ENCODE results near the gene CSF3R.
"Not testable (repeated sequence)": the region's sequence is repeated elsewhere in the genome, so short reads cannot be mapped to it uniquely, and the experiment has no call there.

The CSF3R gene

DNA sequence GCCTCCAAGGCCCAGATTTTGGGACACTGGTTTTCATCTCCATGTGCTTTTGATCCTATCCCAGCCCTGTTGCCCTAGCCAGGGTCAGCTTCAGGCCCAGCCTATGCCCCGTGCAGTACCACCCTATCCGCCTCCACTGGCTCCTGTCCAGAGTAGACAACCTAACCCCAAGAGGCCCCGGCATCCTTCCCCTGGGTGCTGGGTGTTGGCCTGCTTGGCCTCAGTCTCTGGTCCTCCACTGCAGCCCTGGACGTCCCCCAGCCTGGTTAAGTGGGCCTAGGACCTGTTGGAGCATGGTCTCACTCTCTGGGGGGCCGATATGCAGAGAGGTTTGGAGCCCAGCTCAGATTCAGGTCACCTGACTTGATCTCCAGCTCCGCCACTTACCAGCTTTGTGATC, 1.6 kb downstream of the CSF3R start:
- no peak for DNase-seq

DNA sequence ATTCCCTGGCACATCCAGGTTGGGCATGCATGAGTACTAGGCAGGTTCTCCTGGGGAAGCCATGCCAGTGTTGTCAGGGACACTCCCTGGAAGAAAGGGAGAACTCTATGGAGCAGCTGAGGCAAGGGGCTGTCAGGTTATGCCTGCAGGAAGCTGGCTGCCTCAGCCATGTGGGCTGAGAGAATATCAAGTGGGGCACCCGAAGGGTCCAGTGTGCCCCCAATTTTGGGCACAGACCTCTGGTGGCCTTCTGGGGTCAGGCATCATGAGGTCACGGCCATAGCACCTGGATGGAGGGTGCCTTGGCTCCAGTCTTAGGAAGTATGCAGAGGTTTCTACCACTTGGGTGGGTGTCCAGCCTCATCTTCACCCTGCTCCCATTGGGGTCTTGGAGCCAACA, 2.6 kb downstream of the CSF3R start:
- DNase-seq = no peak

DNA sequence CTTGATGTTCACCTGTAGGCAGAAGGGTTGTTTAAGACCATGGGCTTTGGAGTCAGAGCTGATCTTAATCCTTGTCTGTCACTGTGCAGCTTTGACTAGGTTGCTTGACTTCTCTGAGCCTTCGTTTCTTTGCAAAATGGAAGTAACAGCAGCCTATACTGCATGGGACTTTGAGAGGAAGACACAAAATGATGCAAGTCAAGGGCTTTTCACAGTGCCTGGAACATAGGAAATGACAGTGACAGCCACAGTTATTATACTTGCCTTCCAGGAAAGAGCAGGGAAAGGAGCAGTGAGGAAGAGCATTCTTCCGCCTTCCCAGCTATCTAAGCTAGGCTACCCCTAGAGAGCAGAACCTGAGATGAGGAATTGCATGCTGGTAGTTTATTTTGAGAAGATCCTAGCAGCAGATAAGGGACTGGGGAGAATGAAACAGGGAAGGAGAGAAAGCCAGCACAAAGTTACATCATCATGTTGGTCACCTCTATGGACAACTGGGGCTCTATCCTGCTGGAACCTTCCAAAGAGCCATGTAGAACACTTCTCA, 3.1 kb downstream of the CSF3R start:
- no peak for DNase-seq

DNA sequence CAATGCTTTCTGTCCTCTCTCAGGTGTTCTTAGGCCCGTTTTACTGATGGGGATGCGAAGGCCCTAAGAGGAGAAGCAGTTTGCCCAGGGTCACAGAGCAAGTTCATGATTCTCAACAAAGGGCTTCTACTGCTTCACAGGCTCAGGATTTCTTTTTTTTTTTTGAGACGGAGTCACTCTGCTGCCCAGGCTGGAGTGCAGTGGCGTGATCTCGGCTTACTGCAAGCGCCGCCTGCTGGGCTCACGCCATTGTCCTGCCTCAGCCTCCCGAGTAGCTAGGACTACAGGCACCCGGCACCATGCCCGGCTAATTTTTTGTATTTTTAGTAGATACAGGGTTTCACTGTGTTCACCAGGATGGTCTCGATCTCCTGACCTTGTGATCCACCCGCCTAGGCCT, 5.1 kb downstream of the CSF3R start:
- DNase-seq = not testable (repeated sequence)

DNA sequence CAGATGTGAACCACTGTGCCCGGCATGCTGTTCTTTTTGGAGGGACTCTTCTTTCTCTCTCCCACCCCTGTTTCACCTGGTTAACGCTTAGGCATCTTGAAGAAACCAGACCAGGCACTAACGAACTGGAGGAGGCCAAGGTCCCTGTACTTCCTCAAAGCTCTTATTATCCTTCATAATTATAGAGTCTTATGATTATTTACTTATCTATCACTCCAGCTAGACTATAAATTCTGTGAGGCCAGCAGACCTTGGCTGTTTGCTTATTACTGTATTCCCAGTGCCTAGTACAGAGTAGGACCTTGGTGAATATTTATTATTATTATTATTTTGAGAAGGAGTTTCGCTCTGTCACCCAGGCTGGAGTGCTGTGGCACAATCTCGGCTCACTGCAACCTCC, 5.8 kb downstream of the CSF3R start:
- no peak for DNase-seq

DNA sequence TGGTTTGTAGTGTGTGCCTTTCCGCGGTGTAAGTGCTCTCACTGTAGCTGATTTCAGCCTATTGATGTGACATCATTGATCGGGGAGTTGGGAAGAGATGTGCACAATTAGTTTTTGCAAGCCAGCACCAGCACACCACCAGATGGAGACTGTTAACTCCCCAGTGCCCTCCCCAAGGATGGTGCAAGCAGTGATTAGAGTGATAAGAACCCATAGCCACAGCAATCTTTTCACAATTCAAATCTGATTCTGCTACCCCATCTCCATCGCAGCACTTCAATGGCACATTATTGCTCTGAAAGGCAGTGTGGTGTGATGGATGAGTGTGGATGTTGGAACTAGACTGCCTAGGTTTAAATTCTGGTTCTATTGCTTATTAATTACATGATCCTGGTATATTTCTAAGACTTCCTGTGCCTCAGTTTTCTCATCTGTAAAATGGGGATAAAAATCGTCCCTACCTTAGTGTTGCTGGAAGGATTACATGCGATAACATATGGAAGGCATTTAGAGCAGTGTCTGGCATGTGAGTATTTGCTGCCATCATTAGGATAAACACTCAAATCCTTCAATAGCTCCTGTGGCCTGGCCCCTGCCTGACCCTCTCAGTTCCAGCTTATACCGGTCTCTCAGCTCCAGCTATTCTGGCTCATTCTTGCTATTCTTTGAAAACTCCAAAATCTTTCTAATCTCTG, 6.7 kb downstream of the CSF3R start:
- DNase-seq = no peak

DNA sequence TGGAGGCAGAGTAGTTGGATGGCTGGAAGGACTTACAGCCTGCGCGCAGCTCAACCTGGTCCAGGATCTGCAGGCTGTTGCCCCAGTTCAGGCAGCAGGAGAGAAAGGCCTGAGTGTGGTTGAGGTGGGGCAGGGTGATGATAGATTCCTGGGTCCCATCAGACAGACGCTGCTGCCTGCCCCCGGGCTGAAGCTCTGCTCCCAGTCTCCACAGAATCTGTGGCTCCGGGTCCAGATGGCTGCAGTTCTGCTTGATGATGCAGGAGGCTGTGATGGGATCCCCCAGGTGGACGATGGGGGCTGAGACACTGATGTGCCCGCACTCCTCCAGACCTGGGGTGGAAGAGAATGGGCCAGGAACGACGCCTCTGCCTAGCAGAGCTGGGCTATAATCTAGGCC, 7.4 kb downstream of the CSF3R start:
- no peak for DNase-seq

DNA sequence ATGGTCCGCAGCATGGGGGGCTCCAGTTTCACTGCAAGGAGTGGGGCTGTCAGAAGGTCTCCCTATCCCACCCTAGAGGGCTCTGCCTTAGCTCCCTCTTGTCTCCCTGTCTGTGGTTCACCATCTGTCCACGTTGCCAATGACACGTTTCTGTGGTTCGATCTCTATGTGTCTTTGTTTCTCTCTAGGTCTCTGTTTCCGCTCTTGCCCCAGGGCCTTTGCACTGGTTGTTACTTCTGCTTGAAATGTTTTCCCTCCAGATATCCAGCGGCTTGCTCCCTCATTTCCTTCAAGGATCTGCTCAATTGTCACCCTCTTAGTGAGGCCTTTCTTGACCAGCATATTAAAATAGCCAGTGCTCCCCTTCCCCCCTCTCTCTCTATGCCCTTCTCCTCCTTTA, 10.1 kb downstream of the CSF3R start:
- DNase-seq = no peak

DNA sequence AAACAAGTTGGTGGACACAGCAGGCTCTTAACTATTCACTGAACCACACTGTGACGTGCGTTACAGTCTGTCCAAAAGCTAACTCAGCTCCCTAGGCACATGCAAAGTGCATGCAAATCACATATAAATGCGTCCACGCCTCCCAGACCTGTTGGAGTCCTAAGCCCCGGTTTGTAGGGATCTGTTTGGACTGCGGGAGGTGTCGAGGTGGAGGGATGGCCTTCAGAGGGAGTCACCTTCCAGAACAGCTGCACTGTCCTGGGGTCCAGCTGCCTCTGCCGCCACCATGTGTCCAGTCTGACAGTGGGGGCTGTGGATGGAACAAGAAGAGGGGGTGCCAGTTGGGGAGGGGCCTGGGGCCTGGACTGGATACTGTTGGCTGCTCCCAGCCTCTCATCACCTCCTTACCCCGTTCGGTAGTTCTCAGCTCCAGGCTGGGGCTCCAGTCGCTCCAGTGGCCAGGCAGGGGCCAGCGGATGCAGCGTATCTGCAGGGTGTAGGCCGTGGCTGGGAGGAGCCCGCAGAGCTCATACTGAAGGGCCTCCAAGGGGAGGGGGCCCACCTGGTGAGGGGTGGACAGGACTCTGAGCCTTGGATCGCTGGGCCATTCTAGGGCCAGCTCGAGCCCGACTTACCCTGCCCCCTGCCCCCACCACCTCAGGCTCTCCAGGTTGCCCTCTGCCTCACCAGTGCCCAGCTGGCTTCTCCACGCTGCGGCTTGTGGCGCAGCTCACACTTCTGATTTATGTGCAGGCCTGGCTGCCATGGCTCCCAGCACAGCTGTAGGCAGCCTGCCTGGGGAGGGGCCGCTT, 10.7 kb downstream of the CSF3R start:
- DNase-seq = no peak

DNA sequence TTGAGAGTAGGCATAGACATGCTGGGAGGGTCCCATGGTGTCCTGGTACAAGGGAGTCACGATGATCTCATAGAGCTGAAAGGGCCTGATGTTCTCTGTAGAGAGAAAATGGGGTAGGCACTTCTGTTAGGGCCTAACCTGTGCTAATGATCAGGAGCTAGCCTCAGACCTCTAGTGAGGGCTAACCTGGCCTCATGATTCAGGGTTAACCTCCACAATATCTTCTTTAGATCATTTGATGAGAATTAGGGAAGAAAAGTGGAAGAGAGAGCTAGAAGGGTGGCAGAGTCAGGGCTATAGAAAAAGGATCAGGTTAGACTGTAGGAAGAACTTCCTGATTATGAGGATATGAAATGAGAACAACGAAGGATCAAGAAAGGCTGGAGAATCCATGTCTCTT, 13.6 kb downstream of the CSF3R start:
- no peak for DNase-seq

DNA sequence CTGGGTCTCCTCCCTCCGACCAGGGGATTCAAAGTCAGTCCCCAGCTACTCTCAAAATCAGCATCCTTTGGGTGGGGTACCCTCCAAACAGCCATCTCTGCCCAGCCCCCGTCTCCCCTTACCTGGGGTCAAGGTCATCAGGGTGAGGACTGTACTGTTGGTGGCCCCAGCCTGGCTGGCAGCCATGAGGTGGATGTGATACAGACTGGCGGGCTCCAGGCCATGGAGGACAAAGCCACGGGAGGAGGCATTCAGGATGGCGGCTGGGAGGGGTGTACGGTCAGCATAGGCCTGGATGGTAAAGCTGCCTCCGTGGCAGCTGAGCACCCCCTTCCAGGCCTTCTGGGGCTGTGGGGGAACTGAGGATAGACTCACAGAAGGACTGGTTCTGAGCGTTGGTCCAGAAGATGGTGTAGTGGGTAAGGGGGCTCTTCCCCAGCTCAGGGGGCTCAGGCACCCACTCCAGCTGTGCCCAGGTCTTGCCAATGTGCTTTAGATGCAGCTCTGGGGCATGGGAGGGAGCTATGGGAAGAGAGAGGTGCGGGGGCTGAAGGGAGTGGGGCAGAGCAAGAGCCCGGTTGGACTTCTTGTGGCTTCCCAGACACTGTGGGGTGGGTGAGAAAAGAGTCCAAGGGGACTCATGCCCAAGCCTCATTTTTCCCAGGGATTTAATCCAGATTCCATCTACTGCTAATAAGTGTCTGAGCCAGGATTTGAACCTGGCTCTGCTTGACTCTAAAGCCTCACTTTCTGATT, 14.8 kb downstream of the CSF3R start:
- no peak for DNase-seq

DNA sequence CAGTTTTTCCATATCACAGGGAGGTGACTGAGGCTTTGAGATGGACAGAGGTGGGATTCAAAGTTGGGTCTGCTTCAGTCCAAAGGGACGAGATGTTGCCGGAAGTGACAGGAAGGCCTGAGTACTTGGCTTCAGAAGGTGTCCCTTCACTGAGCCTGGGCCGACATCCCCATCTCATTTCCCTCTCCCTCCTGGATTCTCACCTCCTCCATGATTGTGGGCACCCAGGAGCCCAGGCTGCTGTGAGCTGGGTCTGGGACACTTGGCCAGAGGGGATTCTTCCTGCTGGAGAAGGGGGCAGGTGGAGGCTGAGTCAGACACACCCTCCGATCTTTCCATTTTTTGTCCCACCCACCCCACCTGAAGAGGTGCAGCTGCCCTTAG, 15.7 kb downstream of the CSF3R start:
- no peak for DNase-seq

DNA sequence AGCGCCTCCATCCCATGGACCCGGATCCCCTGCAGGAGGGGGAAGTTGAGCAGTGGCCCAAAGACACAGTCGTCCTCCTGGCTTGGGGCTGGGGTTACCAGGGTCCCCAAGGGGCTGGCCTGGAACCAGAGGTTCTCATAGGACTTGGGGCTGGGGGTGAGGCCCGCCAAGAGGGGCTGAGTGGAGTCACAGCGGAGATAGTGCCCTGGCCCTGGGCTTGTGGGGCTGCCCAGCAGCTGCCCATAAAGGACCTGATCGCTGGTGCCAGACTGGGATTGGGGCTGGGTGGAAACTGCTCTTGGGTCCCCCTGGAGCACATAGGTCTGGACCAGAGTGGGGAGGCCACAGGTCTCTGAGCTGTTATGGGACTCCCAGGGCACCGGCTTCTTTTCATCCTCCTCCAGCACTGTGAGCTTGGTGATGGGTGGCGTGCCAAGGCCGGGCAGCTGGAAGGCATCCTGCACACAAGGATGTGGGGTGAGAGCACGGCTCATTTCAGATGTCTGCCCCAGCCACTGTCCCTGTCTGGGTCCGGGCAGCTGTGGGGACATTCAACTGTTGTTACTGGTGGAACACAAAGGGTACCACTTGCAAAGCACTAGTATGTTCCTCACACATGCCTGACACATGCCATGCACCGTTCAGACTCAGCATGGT, 16.2 kb downstream of the CSF3R start:
- no peak for DNase-seq

DNA sequence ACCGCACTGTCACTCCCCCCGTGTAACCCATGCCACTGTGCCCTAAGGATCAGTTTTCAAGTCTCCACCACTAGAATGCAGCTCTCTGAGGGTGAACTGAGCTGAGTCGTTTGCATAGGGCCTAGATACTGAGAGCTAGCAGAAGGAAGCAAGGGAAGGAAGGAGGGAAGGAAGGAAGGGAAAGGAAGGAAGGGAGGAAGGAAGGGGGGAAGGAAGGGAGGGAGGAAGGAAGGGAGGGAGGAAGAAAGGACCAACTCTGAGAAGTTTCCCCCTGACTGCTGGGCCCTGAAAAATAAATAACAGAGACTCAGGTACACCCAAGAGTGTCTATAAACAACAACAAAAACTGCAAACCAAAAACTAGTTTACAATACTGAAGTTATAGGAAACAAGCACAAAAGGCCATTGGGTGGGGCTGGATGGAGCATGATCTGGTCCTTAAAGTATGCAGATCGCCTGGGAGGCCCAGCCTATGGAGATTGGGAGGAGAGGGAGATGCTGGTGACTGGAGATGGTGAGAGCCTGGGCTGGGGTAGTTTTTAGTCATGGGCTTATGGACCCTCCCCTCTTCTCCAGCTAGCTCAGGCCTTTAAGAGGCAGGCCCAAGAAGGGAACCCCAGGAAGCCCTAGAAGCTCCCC, 16.9 kb downstream of the CSF3R start:
- no peak for DNase-seq

DNA sequence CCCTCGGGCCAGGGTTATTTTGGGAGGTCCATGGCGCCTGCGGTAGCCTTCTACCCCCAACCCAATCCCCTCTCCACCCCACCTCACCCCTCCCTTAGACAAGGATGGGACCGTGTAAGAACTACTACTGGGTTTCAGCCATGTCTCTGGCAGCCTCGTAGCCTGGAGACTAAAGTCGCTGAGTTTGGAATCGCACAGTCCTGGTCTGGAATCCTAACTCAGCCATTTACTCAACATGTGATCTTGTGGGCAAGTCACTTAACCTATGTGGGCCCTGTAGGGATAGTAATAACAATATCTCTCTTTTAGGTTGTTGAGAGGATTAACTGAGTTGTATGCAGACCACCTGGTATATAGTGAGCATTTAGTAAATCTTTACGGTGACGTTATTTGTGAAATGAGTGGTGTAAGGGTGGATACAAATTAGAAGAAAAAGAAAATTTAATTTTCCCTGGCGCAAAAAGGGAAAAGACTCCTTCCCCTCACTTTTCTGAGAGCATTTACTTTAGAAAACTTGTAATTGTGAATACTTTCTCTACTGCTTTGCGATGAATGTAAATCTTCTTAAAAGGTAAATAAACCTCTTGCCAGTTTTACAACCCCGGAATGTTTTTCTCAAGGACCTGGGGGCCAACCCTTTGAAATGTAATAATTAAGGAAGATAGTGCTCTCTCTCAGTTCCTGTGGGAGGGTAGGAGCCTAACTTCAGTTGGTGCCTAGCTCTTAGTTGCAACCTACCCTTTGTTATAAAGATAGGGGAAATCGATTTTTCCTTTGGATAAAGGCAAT, 17.9 kb downstream of the CSF3R start:
- DNase-seq = peak; percentile 45

DNA sequence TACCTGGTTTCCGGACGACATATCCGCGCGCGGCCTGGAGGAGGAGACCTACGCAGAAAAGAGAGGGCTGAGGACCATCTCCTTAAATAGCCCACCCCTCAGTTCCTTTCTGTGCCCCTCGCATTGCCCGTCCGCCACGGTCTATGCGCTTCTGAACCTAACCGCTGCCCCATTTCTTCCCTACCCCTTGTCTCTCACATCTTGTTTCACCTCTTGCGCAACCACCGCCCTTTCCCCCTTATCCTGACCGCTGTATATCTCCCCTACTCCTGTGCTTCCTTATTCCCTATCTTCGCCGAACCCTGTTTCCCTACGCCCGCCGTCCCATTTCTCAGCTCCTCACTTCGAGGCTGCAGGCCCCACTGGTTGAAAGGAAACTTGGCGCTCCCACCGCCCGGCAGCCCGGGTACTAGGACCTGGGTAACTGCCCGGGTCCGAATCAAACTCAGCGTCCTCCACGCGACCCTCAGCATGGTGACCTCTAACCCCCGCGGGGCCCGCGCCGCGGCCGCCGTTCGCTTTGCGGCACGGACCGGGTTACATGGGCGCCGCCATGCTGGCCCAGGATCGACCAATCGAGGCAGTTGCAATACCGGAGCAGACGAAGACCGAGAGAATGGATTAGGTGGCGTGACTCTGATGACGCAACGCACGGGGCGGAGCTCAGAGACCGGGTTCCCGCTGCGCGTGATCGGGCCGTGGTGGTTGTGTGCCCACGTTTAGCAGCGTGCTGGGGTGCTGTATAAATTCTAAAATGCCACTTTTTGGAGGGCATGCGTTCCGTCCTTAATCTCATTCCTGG, 18.7 kb downstream of the CSF3R start, which contains the start of gene MRPS15:
Gene MRPS15, minus strand, starts transcription at position 582 of the 802 bp plus-strand sequence. Its CDS starts 109 bp downstream, at position 473.
- DNase-seq = peak; percentile 90

DNA sequence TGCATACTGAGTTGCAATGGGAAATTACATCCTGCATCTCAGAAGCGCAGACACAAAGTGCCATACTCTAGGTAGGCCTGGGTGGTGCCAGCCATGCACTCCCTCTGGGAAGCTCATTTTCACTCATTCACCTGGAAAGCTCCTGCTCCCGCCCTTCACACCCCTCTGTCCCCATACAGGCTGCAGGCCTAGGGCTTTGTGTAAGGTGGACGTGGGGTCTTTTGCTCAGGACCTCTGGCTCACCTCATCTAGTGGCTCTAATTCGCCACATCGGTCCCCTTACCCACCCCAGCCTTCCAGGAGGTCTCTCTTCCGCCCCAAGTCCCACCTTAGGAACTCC, 19.3 kb downstream of the CSF3R start:
- no peak for DNase-seq

DNA sequence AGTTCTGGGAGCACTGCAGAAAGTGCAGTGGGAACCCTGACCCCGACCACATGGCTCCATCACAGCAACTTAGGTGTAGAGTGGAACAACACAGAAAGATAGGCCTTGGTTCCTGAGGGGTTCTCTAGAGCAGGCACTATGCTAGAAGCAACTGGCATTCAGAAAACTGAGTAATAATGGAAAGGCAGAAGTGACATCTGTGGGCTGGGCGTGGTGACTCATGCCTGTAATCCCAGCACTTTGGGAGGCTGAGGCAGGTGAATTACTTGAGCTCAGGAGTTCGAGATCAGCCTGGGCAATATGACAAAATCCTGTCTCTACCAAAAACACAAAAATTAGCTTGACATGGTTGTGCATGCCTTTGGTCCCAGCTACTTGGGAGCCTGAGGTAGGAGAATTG, 23.8 kb downstream of the CSF3R start:
- no peak for DNase-seq

DNA sequence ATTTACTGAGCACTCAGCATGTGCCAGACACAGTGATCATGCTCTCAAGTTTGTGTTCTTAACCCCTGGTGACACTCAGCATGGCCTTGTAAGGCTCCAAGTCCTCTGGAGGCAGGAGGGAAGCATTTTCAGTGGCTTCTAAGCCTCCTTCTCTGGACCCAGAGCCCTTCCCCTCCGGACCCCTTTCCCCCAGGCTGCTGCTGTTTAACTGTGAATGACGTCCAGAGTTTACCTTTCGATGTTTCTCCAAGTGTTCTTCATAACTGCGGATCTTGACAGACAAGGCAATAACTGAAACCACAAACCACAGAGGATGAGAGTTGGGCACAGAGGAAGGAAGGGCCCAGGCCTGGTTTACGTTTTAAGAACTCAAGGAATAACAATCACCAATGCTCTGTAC, 25.0 kb downstream of the CSF3R start:
- DNase-seq = no peak

DNA sequence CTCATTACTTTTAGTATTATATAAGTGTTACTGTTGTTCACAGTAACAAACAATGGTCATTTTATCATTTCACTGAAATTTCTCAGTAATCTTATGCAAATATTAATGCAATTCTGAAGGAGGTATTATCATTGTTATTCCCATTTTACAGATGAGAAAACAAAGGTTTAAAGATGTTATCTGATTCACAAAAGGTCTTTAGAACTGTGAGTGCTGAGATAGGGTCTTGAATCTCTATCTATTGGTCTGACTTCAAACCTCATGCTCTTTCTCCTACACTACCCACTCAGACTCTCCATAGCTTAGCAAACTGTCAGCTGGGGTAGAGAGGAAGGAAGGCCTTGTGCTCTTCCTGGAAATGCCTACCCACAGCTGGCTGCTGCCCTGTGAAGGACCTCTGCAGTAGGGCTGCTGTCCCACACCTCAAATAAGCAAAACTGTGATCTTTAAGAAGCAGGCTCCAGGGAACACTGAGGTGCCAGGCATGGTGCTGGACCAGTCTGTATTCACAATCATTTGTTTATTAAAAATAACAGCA, 26.3 kb downstream of the CSF3R start:
- DNase-seq = no peak

DNA sequence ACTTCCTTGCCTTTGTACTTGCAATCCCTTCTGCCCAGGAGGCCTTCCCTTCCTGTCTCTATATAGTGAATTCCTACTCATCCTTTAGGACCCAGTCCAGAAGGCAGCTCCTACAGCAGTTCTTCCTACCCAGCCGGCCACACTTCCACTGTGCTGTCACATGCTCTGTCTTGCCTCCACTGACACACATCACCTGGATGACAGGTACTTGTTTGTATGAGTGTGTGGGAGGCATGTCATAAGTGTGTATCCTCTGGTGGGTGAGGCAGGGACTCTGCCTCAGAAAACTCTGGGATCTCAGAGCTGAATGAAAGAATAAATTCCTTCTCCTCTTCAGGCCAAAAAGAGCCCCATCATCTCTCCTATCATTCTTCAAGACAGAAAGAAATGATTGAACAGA, 27.3 kb downstream of the CSF3R start:
- DNase-seq = no peak
